Keratinocyte (primary cell): Measurements from ENCODE around the gene PALM3.

ENCODE experiments used
- CTCF ChIP-seq, 3 experiments: IDR thresholded peaks in 1 of 3; conservative IDR thresholded peaks in 1 of 3; optimal IDR thresholded peaks in 1 of 3; 2 replicates in 2 of 3; 3 replicates in 1 of 3; pipeline versions ENCODE3 to v1.5.1; 2011; ENCODE audit warnings: low read length in 3 of 3, mild to moderate bottlenecking in 3 of 3, moderate library complexity in 2 of 3, control low read depth in 1 of 3, inconsistent platforms in 1 of 3; ENCODE audit not compliant: insufficient read depth in 2 of 3; ENCODE audit errors: extremely low read depth in 1 of 3
- EZH2 ChIP-seq: IDR thresholded peaks from one replicate; pipeline ENCODE4 v1.6.1; 2012; ENCODE audit warnings: inconsistent platforms, mild to moderate bottlenecking, low read length, moderate library complexity

GRCh38 chr19:14053500-14053899, 8.4 kb downstream of the PALM3 start:
- TF ChIP-seq EZH2: no peak
- no peak for TF ChIP-seq CTCF (optimal IDR thresholded peaks at IDR 0.05 in 1 of 3, IDR thresholded peaks at IDR 0.05 in 1 of 3, conservative IDR thresholded peaks at IDR 0.05 in 1 of 3; ENCODE audit: extremely low read depth in 1 of 3, insufficient read depth in 2 of 3, low read length in 3 of 3)
